NCI-H2081 treated with DMSO at 0.1 percent for 48 hours (cell line): ENCODE data around the gene CXCL9.
"Not testable (repeated sequence)": the region's sequence is repeated elsewhere in the genome, so short reads cannot be mapped to it uniquely, and the experiment has no call there.

Experiments
- DNase-seq: peaks from one replicate; lab custom pipeline; 2025; lab: John Stamatoyannopoulos, UW

Gene CXCL9

DNA sequence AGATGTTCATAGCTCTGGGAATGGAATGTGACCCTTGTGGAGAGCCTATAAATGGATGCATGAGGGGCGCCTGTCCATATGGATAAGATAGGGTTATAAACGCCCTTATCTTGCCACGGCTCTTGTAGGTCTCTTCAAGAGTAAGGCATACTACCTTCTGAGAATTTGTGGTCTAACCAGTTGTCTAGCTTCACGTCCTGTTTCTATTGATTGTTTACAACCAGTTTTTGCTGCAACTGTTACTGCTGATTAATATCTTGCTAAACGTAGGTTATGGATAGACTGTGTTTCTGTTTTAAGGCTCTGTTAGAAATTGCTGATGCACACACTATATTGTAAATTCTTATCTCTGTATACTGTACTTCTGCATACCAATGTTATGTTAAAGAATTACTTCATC lies 52.5 kb downstream of the CXCL9 start:
- not testable (repeated sequence) for DNase-seq

GRCh38 chr4:75953509-75953908 lies 53.8 kb downstream of the CXCL9 start:
- no peak for DNase-seq
